Measurements from ENCODE around the gene RNF187.
"Not testable (repeated sequence)": the region's sequence is repeated elsewhere in the genome, so short reads cannot be mapped to it uniquely, and the experiment has no call there.

RNF187 gene

GRCh38 chr1:228460821-228461220 is 26.4 kb upstream of the RNF187 start:
- DNase-seq = no peak

GRCh38 chr1:228462560-228462959 is 24.6 kb upstream of the RNF187 start:
- no peak for DNase-seq

GRCh38 chr1:228463009-228463558 is 24.1 kb upstream of the RNF187 start:
- no peak for DNase-seq

- DNase-seq = peak; percentile 67
Observed at GRCh38 chr1:228463559-228464455, 23.4 kb upstream of the RNF187 start.

- peak; percentile 92 for DNase-seq
Observed at GRCh38 chr1:228464487-228464983, 22.6 kb upstream of the RNF187 start.

GRCh38 chr1:228465141-228465540 is 22.0 kb upstream of the RNF187 start:
- DNase-seq = no peak

- peak; percentile 35 for DNase-seq
Observed at GRCh38 chr1:228465571-228466146, 21.5 kb upstream of the RNF187 start.

GRCh38 chr1:228468188-228468587 is 19.0 kb upstream of the RNF187 start:
- DNase-seq = not testable (repeated sequence)

- DNase-seq = no peak
Observed at GRCh38 chr1:228469413-228470162, 17.6 kb upstream of the RNF187 start.

GRCh38 chr1:228471154-228471761 is 15.9 kb upstream of the RNF187 start:
- DNase-seq = no peak

GRCh38 chr1:228471762-228472398 is 15.3 kb upstream of the RNF187 start:
- DNase-seq = peak; percentile 61

GRCh38 chr1:228472655-228473054 is 14.5 kb upstream of the RNF187 start:
- no peak for DNase-seq

- no peak for DNase-seq
Observed at GRCh38 chr1:228474507-228474906, 12.7 kb upstream of the RNF187 start.

GRCh38 chr1:228475812-228476211 is 11.4 kb upstream of the RNF187 start:
- no peak for DNase-seq

GRCh38 chr1:228477263-228477662 is 9.9 kb upstream of the RNF187 start:
- no peak for DNase-seq

GRCh38 chr1:228478326-228478725 is 8.9 kb upstream of the RNF187 start:
- DNase-seq = no peak

GRCh38 chr1:228478912-228479711 is 8.1 kb upstream of the RNF187 start:
- DNase-seq = peak; percentile 22

- DNase-seq = no peak
Observed at GRCh38 chr1:228483789-228484188, 3.4 kb upstream of the RNF187 start.

GRCh38 chr1:228486596-228487335 is 416 bp upstream of the RNF187 start:
- peak; percentile 87 for DNase-seq

- DNase-seq = no peak
Observed at GRCh38 chr1:228488125-228488817, 1.1 kb downstream of the RNF187 start.

All from CD4-positive, alpha-beta T cell treated with Interleukin-12 subunit alpha and Interleukin-12 subunit beta, for 1 hour (primary cell).